SK-N-SH (cell line): Measurements from ENCODE around the gene BRAT1. TPM values are rescaled to one million over a fixed set of nuclear protein-coding genes. Genes with fewer than 3 reads are reported as not detected.

Experiments
- CTCF ChIA-PET: fragments of 300-600, 350-600 bp; formaldehyde crosslinking; extraction: SDS; loops from one replicate; lab custom pipeline; 2021; lab: Yijun Ruan, JAX
- POLR2A ChIA-PET: fragments of 350-600 bp; sonication (Branson Sonifier 250); formaldehyde crosslinking; extraction: SDS; loops from one replicate; lab custom pipeline; 2020; ENCODE audit warnings: antibody characterized with exemption, inconsistent platforms; lab: Yijun Ruan, JAX
- DNase-seq: peaks from one replicate; pipeline ENCODE4 v3.0.0; 2012
- H2AFZ ChIP-seq: fragments of 200-600 bp; sonication (generic); 2 replicates; pipeline ENCODE4 v1.8.1; 2016; ENCODE audit warnings: antibody characterized with exemption, mild to moderate bottlenecking, low read depth
- H3F3A ChIP-seq: fragments of 200-600 bp; sonication (generic); replicated peaks from 2 replicates; pipeline ENCODE3; 2016; ENCODE audit warnings: antibody characterized with exemption, mild to moderate bottlenecking; ENCODE audit not compliant: insufficient read depth
- H3K27ac ChIP-seq, 2 experiments: fragments of 200-500 bp in 1 of 2; fragments of 200-600 bp in 1 of 2; sonication (Bioruptor generic) in 1 of 2; sonication (generic), shearing (Covaris generic) in 1 of 2; 2 replicates each; pipeline versions ENCODE4 v1.5.1 to v1.6.1; 2014 to 2016; ENCODE audit warnings: low read depth in 2 of 2, inconsistent platforms in 1 of 2, low read length in 1 of 2, mild to moderate bottlenecking in 1 of 2, mixed read lengths in 1 of 2
- H3K27me3 ChIP-seq: fragments of 200-600 bp; sonication (generic), shearing (Covaris generic); 2 replicates; pipeline ENCODE4 v1.6.1; 2016; ENCODE audit warnings: mixed run types; ENCODE audit not compliant: insufficient read depth
- H3K36me3 ChIP-seq, 2 experiments: fragments of 200-500 bp in 1 of 2; fragments of 200-600 bp in 1 of 2; sonication (Bioruptor generic) in 1 of 2; sonication (generic) in 1 of 2; replicated peaks in 1 of 2; 2 replicates each; pipeline versions ENCODE3 to v1.5.1; 2014 to 2016; ENCODE audit warnings: low read length in 1 of 2, mild to moderate bottlenecking in 1 of 2; ENCODE audit not compliant: insufficient read depth in 2 of 2, control insufficient read depth in 1 of 2
- H3K4me1 ChIP-seq, 2 experiments: fragments of 200-500 bp in 1 of 2; fragments of 200-600 bp in 1 of 2; sonication (Bioruptor generic) in 1 of 2; sonication (generic), shearing (Covaris generic) in 1 of 2; 2 replicates each; pipeline versions ENCODE4 v1.5.1 to v1.6.1; 2014 to 2016; ENCODE audit warnings: low read depth in 1 of 2, low read length in 1 of 2, mixed run types in 1 of 2; ENCODE audit not compliant: insufficient read depth in 2 of 2, control insufficient read depth in 1 of 2
- H3K4me2 ChIP-seq: fragments of 200-600 bp; sonication (generic), shearing (Covaris generic); 2 replicates; pipeline ENCODE4 v1.6.1; 2017; ENCODE audit warnings: mixed run types
- H3K4me3 ChIP-seq, 2 experiments: fragments of 200-500 bp in 1 of 2; fragments of 200-600 bp in 1 of 2; sonication (Bioruptor generic) in 1 of 2; sonication (generic), shearing (Covaris generic) in 1 of 2; 2 replicates each; pipeline versions ENCODE4 v1.5.1 to v1.8.1; 2014 to 2016; ENCODE audit warnings: low read depth in 2 of 2, inconsistent platforms in 1 of 2, low read length in 1 of 2, mild to moderate bottlenecking in 1 of 2, mixed read lengths in 1 of 2, moderate library complexity in 1 of 2
- H3K79me2 ChIP-seq: fragments of 200-600 bp; sonication (generic); 2 replicates; pipeline ENCODE4 v1.8.1; 2017; ENCODE audit warnings: mild to moderate bottlenecking; ENCODE audit not compliant: insufficient read depth
- H3K9ac ChIP-seq: fragments of 200-600 bp; sonication (generic); 2 replicates; pipeline ENCODE4 v1.6.1; 2017; ENCODE audit warnings: mixed run types
- H3K9me2 ChIP-seq: fragments of 200-600 bp; sonication (generic); 2 replicates; pipeline ENCODE4 v1.6.1; 2017; ENCODE audit warnings: mixed run types
- H3K9me3 ChIP-seq: fragments of 200-600 bp; sonication (generic); 2 replicates; pipeline ENCODE4 v1.6.1; 2017; ENCODE audit warnings: mixed run types, mild to moderate bottlenecking, moderate library complexity
- H4K20me1 ChIP-seq: fragments of 200-600 bp; sonication (generic); 2 replicates; pipeline ENCODE4 v1.6.1; 2017; ENCODE audit warnings: mild to moderate bottlenecking, mixed run types; ENCODE audit not compliant: insufficient read depth
- ELF1 ChIP-seq: IDR thresholded peaks from 2 replicates; pipeline ENCODE4 v1.4.0; 2012
- EP300 ChIP-seq, 2 experiments: IDR thresholded peaks; 2 replicates each; pipeline versions ENCODE4 v1.4.0 to v1.6.1; 2012; ENCODE audit warnings: borderline replicate concordance in 1 of 2, low read depth in 1 of 2, low read length in 1 of 2
- FOSL2 ChIP-seq: IDR thresholded peaks from 2 replicates; pipeline ENCODE4 v1.4.0; 2012; ENCODE audit warnings: low read depth, mild to moderate bottlenecking, moderate library complexity, borderline replicate concordance
- FOXJ3 ChIP-seq: sonication (generic); formaldehyde crosslinking; IDR thresholded peaks from 2 replicates; pipeline ENCODE4 v1.5.1; 2020; ENCODE audit warnings: mild to moderate bottlenecking, missing genetic modification reagents
- FOXM1 ChIP-seq: IDR thresholded peaks from 2 replicates; pipeline ENCODE4 v1.4.0; 2012; ENCODE audit warnings: low read depth, mild to moderate bottlenecking
- IRF3 ChIP-seq: fragments of 150-350 bp; IDR thresholded peaks from 2 replicates; pipeline ENCODE4 v1.6.1; 2016; ENCODE audit warnings: mild to moderate bottlenecking, low read depth, low read length
- MXI1 ChIP-seq: IDR thresholded peaks from 2 replicates; pipeline ENCODE4 v1.6.1; 2012; ENCODE audit warnings: mild to moderate bottlenecking, low read depth, low read length, improper control_type of control experiment
- NRF1 ChIP-seq: IDR thresholded peaks from 2 replicates; pipeline ENCODE4 v1.6.1; 2012; ENCODE audit warnings: low read depth, mild to moderate bottlenecking, low read length
- RAD21 ChIP-seq: IDR thresholded peaks from 2 replicates; pipeline ENCODE4 v1.6.1; 2012; ENCODE audit warnings: mild to moderate bottlenecking, low read length
- RCOR1 ChIP-seq: fragments of 150-350 bp; IDR thresholded peaks from 2 replicates; pipeline ENCODE4 v1.6.1; 2017; ENCODE audit warnings: antibody characterized with exemption, low read length
- SIN3A ChIP-seq: IDR thresholded peaks from 2 replicates; pipeline ENCODE4 v1.6.1; 2012; ENCODE audit warnings: low read depth, mild to moderate bottlenecking, low read length, moderate library complexity, borderline replicate concordance
- TCF12 ChIP-seq: IDR thresholded peaks from 2 replicates; pipeline ENCODE4 v1.4.0; 2012
- TEAD4 ChIP-seq: IDR thresholded peaks from 2 replicates; pipeline ENCODE4 v1.4.0; 2012; ENCODE audit warnings: mild to moderate bottlenecking, borderline replicate concordance; ENCODE audit not compliant: insufficient read depth
- YY1 ChIP-seq: IDR thresholded peaks from 2 replicates; pipeline ENCODE4 v1.4.0; 2012; ENCODE audit warnings: low read depth, mild to moderate bottlenecking
- WGBS: methylation state at CpG from one replicate; pipeline ENCODE4 v1.1.6; 2017; ENCODE audit warnings: low lambda C conversion rate; 5-methylcytosine and 5-hydroxymethylcytosine counted together
- polyA plus RNA-seq, 3 experiments: library from polyadenylated mRNA; depleted of rRNA; stranded (reverse); fragments of >200 nt; gene quantifications; 2 replicates each; pipeline ENCODE4 v1.2.3, GENCODE V29; 2012
- TF ChIP-seq, protein P1 (sequence below): IDR thresholded peaks from 2 replicates; pipeline ENCODE4 v1.4.0; 2012; ENCODE audit warnings: low read depth, borderline replicate concordance
- TF ChIP-seq, protein P2 (sequence below): IDR thresholded peaks from 2 replicates; pipeline ENCODE4; 2012
- TF ChIP-seq, protein P3 (sequence below): fragments of 200-600 bp; sonication (generic); IDR thresholded peaks from 2 replicates; pipeline ENCODE4 v1.6.1; 2017; ENCODE audit warnings: antibody characterized with exemption, mild to moderate bottlenecking, moderate library complexity
- TF ChIP-seq, protein P4 (sequence below): IDR thresholded peaks from 2 replicates; pipeline ENCODE4 v1.4.0; 2012; ENCODE audit warnings: low read depth, borderline replicate concordance
- TF ChIP-seq, protein P5 (sequence below): fragments of 150-350 bp; IDR thresholded peaks from 2 replicates; pipeline ENCODE4 v1.6.1; 2017; ENCODE audit warnings: antibody characterized with exemption, low read length, low read depth, borderline replicate concordance

The BRAT1 gene
- polyA plus RNA-seq, 1 of the 3 experiments (the other 2 are of a cell fraction) = 36.2 TPM

DNA sequence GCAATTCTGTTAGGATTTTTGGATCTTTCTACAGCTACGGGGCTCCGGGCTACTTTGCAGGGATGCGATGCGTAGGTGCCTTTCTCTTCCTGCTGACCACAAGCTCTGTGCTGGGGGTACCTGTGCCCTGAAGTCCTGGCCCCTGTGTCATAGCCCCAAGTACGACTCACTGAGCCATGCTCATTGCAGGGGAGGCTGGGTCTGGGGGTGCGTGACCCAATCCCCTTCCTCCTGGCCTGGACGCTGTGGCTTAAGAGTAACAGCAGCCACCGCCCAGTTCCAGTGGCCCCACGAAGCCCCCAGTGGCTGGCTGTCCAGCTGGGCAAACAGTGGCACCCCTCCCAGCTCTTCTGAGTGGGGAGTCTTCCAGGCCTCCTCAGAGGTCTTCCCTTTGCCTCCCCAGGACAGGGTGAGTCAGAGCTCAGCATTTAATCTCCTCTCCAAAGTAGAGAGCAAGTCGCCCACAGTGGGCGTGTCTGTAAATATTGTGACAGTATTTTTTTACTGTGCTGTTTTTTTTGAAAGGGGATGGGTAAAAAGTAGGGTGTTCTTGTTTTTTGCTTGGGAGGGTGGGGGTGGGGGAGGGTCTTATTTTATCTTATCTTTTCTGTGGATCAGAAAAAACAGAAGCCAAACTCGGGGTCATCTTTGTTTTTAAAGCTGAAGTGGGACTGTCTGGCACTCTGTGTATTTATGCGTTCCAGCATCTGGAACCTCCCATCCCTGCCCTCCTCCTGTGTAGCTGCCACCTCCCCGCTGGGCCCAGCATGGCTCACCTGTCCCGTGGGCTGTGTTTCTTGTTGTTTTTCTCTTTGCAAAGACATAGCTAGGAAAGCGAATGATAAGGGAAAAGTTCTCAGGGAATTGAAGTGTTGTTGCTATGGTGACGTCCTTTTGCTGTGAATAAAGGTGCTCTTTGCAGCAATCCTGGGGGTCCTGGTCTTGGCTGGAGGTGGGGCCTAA is 27.5 kb downstream of the BRAT1 start (continued):
- TF ChIP-seq, protein P1, sequence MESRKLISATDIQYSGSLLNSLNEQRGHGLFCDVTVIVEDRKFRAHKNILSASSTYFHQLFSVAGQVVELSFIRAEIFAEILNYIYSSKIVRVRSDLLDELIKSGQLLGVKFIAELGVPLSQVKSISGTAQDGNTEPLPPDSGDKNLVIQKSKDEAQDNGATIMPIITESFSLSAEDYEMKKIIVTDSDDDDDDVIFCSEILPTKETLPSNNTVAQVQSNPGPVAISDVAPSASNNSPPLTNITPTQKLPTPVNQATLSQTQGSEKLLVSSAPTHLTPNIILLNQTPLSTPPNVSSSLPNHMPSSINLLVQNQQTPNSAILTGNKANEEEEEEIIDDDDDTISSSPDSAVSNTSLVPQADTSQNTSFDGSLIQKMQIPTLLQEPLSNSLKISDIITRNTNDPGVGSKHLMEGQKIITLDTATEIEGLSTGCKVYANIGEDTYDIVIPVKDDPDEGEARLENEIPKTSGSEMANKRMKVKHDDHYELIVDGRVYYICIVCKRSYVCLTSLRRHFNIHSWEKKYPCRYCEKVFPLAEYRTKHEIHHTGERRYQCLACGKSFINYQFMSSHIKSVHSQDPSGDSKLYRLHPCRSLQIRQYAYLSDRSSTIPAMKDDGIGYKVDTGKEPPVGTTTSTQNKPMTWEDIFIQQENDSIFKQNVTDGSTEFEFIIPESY = no peak
- TF ChIP-seq, protein P2, sequence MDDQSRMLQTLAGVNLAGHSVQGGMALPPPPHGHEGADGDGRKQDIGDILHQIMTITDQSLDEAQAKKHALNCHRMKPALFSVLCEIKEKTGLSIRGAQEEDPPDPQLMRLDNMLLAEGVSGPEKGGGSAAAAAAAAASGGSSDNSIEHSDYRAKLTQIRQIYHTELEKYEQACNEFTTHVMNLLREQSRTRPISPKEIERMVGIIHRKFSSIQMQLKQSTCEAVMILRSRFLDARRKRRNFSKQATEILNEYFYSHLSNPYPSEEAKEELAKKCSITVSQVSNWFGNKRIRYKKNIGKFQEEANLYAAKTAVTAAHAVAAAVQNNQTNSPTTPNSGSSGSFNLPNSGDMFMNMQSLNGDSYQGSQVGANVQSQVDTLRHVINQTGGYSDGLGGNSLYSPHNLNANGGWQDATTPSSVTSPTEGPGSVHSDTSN = 0 out of 2 replicates have a peak, but pooled peaks have one; percentile 38
- TF ChIP-seq ELF1 (no peak), TEAD4 (0 out of 2 replicates have a peak, but pooled peaks have one; percentile 26), FOXJ3 (CRISPR knock-in tag) (no peak), FOSL2 (peak; percentile 74), EP300 (IDR thresholded peaks at IDR 0.05; ENCODE audit: borderline replicate concordance in 1 of 2, low read depth in 1 of 2, low read length in 1 of 2) (peak in 1 of 2 experiments; percentile 39; a peak in 1 of 4 replicates), FOXM1 (no peak), RAD21 (no peak), YY1 (no peak)

DNA sequence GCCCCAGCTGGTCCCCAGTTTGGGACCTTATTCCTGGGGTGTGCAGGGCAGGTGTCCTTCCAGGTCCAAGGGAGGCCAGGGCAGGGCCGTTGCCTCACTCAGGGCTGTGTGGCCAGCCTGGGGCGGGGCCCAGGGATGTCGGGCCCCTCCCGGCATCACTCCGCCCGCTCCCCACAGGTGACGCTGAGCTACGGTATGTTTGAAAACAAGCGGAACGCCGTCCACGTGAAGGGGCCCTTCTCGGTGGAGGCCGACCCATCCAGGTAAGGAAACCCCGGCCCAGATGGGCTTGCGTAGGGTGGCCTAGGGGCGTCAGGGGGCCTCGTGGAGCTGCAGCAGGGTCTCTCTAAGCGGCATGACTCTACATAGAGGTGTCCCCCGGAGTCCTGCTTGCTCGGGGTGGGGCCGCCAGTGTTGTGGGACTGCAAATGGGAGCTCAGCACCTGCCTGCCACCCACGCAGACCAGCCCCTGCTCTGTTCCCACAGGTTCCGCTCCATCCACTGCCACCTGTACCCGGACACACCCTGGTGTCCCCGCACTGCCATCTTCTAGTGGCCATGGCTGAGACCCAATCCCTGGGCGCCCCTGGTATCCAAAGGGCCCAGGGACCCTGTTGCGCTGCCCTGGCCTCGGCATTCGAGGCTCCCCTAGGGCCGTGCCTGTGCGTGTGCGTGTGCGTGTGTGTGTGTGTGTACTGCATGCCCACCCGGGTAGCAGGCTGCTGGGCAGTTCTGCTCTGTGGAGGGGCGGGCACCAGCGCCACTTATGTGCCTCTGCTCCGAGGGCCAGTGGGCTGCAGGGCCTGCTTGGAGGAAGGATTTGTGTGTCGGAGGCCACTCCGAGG is 28.4 kb downstream of the BRAT1 start:
- Histone ChIP-seq H2AFZ (no peak overlapping the region), H3K79me2 (peaks cover 28% of the 10 kb centered on the region; the same call in 1 of the 2 replicates), H3K9me3 (no peaks in the 10 kb centered on the region), H4K20me1 (no peaks in the 10 kb centered on the region), H3K27ac (peak overlapping the region in 1 of 2 experiments; percentile 53; a peak in 2 of 4 replicates), H3F3A (peaks cover 53% of the 10 kb centered on the region), H3K27me3 (no peaks in the 10 kb centered on the region), H3K4me2 (no peak overlapping the region; the same call in 1 of the 2 replicates), H3K9ac (no peak overlapping the region), H3K9me2 (no peaks in the 10 kb centered on the region), H3K36me3 (peaks cover 6 to 7% of the 10 kb centered on the region in 2 experiments), H3K4me1 (peaks cover 62 to 66% of the 10 kb centered on the region in 2 experiments; a peak in 3 of 4 replicates), H3K4me3 (no peak overlapping the region)
- ChIA-PET CTCF (interaction anchor here (0.8 to 1.6 kb wide), 3 partner anchors 9 to 75 kb away, joined by 3 to 4 read pairs (median 3); no protein-coding TSS in a partner anchor), POLR2A (interaction anchor here (0.5 kb wide), 1 partner anchor 29 kb away, joined by 3 read pairs; no protein-coding TSS in a partner anchor)
- WGBS = 98% methylated on average over 22 of the region's 40 CpGs
- no peak for DNase-seq
- TF ChIP-seq RCOR1 (no peak), TCF12 (no peak), FOXM1 (no peak), SIN3A (no peak), NRF1 (no peak), YY1 (no peak), MXI1 (no peak), IRF3 (no peak)
- TF ChIP-seq, protein P3, sequence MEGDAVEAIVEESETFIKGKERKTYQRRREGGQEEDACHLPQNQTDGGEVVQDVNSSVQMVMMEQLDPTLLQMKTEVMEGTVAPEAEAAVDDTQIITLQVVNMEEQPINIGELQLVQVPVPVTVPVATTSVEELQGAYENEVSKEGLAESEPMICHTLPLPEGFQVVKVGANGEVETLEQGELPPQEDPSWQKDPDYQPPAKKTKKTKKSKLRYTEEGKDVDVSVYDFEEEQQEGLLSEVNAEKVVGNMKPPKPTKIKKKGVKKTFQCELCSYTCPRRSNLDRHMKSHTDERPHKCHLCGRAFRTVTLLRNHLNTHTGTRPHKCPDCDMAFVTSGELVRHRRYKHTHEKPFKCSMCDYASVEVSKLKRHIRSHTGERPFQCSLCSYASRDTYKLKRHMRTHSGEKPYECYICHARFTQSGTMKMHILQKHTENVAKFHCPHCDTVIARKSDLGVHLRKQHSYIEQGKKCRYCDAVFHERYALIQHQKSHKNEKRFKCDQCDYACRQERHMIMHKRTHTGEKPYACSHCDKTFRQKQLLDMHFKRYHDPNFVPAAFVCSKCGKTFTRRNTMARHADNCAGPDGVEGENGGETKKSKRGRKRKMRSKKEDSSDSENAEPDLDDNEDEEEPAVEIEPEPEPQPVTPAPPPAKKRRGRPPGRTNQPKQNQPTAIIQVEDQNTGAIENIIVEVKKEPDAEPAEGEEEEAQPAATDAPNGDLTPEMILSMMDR = no peak
- TF ChIP-seq, protein P4, sequence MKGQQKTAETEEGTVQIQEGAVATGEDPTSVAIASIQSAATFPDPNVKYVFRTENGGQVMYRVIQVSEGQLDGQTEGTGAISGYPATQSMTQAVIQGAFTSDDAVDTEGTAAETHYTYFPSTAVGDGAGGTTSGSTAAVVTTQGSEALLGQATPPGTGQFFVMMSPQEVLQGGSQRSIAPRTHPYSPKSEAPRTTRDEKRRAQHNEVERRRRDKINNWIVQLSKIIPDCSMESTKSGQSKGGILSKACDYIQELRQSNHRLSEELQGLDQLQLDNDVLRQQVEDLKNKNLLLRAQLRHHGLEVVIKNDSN = no peak
- TF ChIP-seq, protein P5, sequence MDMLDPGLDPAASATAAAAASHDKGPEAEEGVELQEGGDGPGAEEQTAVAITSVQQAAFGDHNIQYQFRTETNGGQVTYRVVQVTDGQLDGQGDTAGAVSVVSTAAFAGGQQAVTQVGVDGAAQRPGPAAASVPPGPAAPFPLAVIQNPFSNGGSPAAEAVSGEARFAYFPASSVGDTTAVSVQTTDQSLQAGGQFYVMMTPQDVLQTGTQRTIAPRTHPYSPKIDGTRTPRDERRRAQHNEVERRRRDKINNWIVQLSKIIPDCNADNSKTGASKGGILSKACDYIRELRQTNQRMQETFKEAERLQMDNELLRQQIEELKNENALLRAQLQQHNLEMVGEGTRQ = no peak
